HG03442 (cell line): Measurements from ENCODE around the gene HIPK4.
"Not testable (repeated sequence)": the region's sequence is repeated elsewhere in the genome, so short reads cannot be mapped to it uniquely, and the experiment has no call there.

Experiments used
- ATAC-seq: cut with Tn5 transposase; IDR thresholded peaks from one replicate; pipeline ENCODE4 v1.9.1; 2021; ENCODE audit warnings: mild to moderate bottlenecking, moderate library complexity; ENCODE audit not compliant: unreplicated experiment

Gene HIPK4

GRCh38 chr19:40390084-40390742, at the start of gene HIPK4:
Gene HIPK4, minus strand, starts transcription at chr19:40390181. Its CDS starts 279 bp downstream, at chr19:40389902.
- ATAC-seq, result no peak

GRCh38 chr19:40438284-40438683, 48.3 kb upstream of the HIPK4 start:
- ATAC-seq, result no peak

- peak; percentile 58 for ATAC-seq
These were observed 43.6 kb upstream of the HIPK4 start for GRCh38 chr19:40433391-40434216.

- not testable (repeated sequence) for ATAC-seq
These were observed 42.8 kb upstream of the HIPK4 start for GRCh38 chr19:40432760-40433159.

GRCh38 chr19:40431698-40432097, 41.7 kb upstream of the HIPK4 start:
- no peak for ATAC-seq

- not testable (repeated sequence) for ATAC-seq
These were observed 40.3 kb upstream of the HIPK4 start for GRCh38 chr19:40430242-40430641.

- not testable (repeated sequence) for ATAC-seq
These were observed 38.2 kb upstream of the HIPK4 start for GRCh38 chr19:40428197-40428596.

- peak; percentile 78 for ATAC-seq
These were observed 35.7 kb upstream of the HIPK4 start, which contains the start of gene SERTAD1 for GRCh38 chr19:40425450-40426287. Gene SERTAD1, minus strand, starts transcription at chr19:40425992. Its CDS starts 2,446 bp downstream, at chr19:40423546.

GRCh38 chr19:40424637-40425449, 34.9 kb upstream of the HIPK4 start:
- no peak for ATAC-seq

- no peak for ATAC-seq
These were observed 34.0 kb upstream of the HIPK4 start for GRCh38 chr19:40423938-40424337.

GRCh38 chr19:40422748-40423566, 33.0 kb upstream of the HIPK4 start:
- no peak for ATAC-seq

- ATAC-seq, result no peak
These were observed 32.2 kb upstream of the HIPK4 start for GRCh38 chr19:40421993-40422747.

- peak; percentile 30 for ATAC-seq
These were observed 31.1 kb upstream of the HIPK4 start for GRCh38 chr19:40420766-40421765.

GRCh38 chr19:40420451-40420765, 30.4 kb upstream of the HIPK4 start:
- ATAC-seq, result no peak

- ATAC-seq, result no peak
These were observed 29.8 kb upstream of the HIPK4 start for GRCh38 chr19:40419780-40420179.

- no peak for ATAC-seq
These were observed 29.2 kb upstream of the HIPK4 start for GRCh38 chr19:40419066-40419612.

GRCh38 chr19:40418040-40418439, 28.1 kb upstream of the HIPK4 start:
- no peak for ATAC-seq

- ATAC-seq, result no peak
These were observed 27.6 kb upstream of the HIPK4 start for GRCh38 chr19:40417643-40417981.
